K562 (cell line): Measurements from ENCODE around the gene PPP1R12B. TPM values are rescaled to one million over a fixed set of nuclear protein-coding genes. Genes with fewer than 3 reads are reported as not detected.

ENCODE experiments used
- CBX8 ChIP-seq: fragments of 200-600 bp; sonication (generic); IDR thresholded peaks from 2 replicates; pipeline ENCODE4 v1.6.1; 2012; ENCODE audit warnings: borderline replicate concordance, mixed run types, low read depth, mild to moderate bottlenecking, moderate library complexity, mixed read lengths, low read length, control low read depth, inconsistent platforms; ENCODE audit not compliant: poor library complexity, severe bottlenecking; ENCODE audit errors: extremely low read depth
- CTBP1 ChIP-seq: fragments of 450-650 bp; IDR thresholded peaks from 2 replicates; pipeline ENCODE4 v1.6.1; 2016; ENCODE audit warnings: borderline replicate concordance
- NFE2L1 ChIP-seq: fragments of 450-650 bp; IDR thresholded peaks from 2 replicates; pipeline ENCODE4 v1.6.1; 2016; ENCODE audit warnings: missing genetic modification characterization, low read depth, mild to moderate bottlenecking, missing compliant biosample characterization, moderate library complexity, borderline replicate concordance
- RCOR1 ChIP-seq, 2 experiments: IDR thresholded peaks; 2 replicates each; pipeline ENCODE4 v1.6.1; 2012; ENCODE audit warnings: low read depth in 2 of 2, low read length in 2 of 2, borderline replicate concordance in 1 of 2, improper control_type of control experiment in 1 of 2
- RNF2 ChIP-seq: sonication (generic); IDR thresholded peaks from 2 replicates; pipeline ENCODE4 v1.6.1; 2016
- TARDBP ChIP-seq: fragments of 450-650 bp; IDR thresholded peaks from 2 replicates; pipeline ENCODE4 v1.6.1; 2016
- TBP ChIP-seq: optimal IDR thresholded peaks from 2 replicates; pipeline ENCODE3; 2011; ENCODE audit warnings: low read depth, low read length, improper control_type of control experiment
- ZNF217 ChIP-seq: sonication (generic); formaldehyde crosslinking; IDR thresholded peaks from 2 replicates; pipeline ENCODE4 v1.8.0; 2022; ENCODE audit warnings: mild to moderate bottlenecking, missing genetic modification reagents
- ZNF449 ChIP-seq: fragments of 250-450 bp; sonication (Bioruptor Pico); IDR thresholded peaks from 2 replicates; pipeline ENCODE4 v1.8.0; 2022; ENCODE audit warnings: moderate library complexity, mild to moderate bottlenecking, inconsistent platforms
- ZNF707 ChIP-seq: fragments of 250-450 bp; sonication (Bioruptor Pico); conservative IDR thresholded peaks from 2 replicates; pipeline ENCODE4 v1.8.0; 2022; ENCODE audit warnings: inconsistent platforms, mild to moderate bottlenecking, moderate library complexity
- polyA plus RNA-seq, 8 experiments: library from polyadenylated mRNA; depleted of rRNA in 4 of 8; stranded (reverse) in 5 of 8; unstranded in 3 of 8; fragments of >200 nt; fragmentation: Nextera tagmentation in 2 of 8; fragmentation: Illumina TruSeq in 1 of 8; extraction: Ambion mirVana in 2 of 8; extraction: Trizol in 1 of 8; gene quantifications; 2 replicates each; pipeline versions ENCODE4 v1.2.1 to v1.2.3, GENCODE V29; 2011 to 2014; ENCODE audit warnings: inconsistent platforms in 1 of 8, missing spikeins in 1 of 8
- total RNA-seq, 7 experiments: library from RNA; depleted of rRNA in 6 of 7; stranded (reverse); fragments of >200 nt in 6 of 7; fragmentation: Illumina TruSeq in 2 of 7; extraction: Trizol in 2 of 7; gene quantifications; 2 replicates each; pipeline versions ENCODE4 v1.2.1 to v1.2.3, GENCODE V29; 2011 to 2021; ENCODE audit warnings: low replicate concordance in 1 of 7

Gene PPP1R12B
- total and polyA plus RNA-seq, 9 of the 15 experiments (the other 6 are each of a cell fraction or from before 2014, with no cell fraction given) = 0.73 to 16.9 (median 13.6) TPM

GRCh38 chr1:202315576-202316168 is 32.8 kb upstream of the PPP1R12B start (continued):
- TF ChIP-seq CTBP1 = 0 out of 2 replicates have a peak, but pooled peaks have one; percentile 20
- TF ChIP-seq ZNF707 = no peak
- no peak for TF ChIP-seq ZNF449 (CRISPR knock-in tag)
- TF ChIP-seq RNF2 = no peak
- 0 out of 2 replicates have a peak, but pooled peaks have one; percentile 32 for TF ChIP-seq TARDBP
- peak; percentile 20 for TF ChIP-seq TBP
- no peak for TF ChIP-seq NFE2L1
- TF ChIP-seq ZNF217 (CRISPR knock-in tag) = 0 out of 2 replicates have a peak, but pooled peaks have one; percentile 25
- no peak for TF ChIP-seq CBX8
- TF ChIP-seq RCOR1 (IDR thresholded peaks at IDR 0.05; ENCODE audit: borderline replicate concordance in 1 of 2, low read depth in 2 of 2, low read length in 2 of 2) = peak in 1 of 2 experiments; percentile 35; a peak in 1 of 4 replicates
